ENCODE data around the gene TGFBR3. TPM values are rescaled to one million over a fixed set of nuclear protein-coding genes. Genes with fewer than 3 reads are reported as not detected.
A peak's percentile ranks its signal among the peaks of the same experiment; 100 is the strongest.

Gene TGFBR3
- total RNA-seq, 1 donor from 2014 or later, result 29.9 TPM

GRCh38 chr1:91706140-91706957, 179.6 kb downstream of the TGFBR3 start:
- Mint-ChIP-seq H3K27ac (no peak overlapping the region), H3K4me1 (ENCODE audit: low read depth) (peaks cover 37% of the 10 kb centered on the region), H3K9me3 (no peaks in the 10 kb centered on the region), H3K36me3 (ENCODE audit: low read depth) (peaks cover 74% of the 10 kb centered on the region), H3K27me3 (ENCODE audit: low read depth) (no peaks in the 10 kb centered on the region), H3K4me3 (ENCODE audit: low read depth) (no peak overlapping the region)
- intact Hi-C loops (cut with micrococcal nuclease), result no loop called here
- no peak for DNase-seq (ENCODE audit: low spot score)

- DNase-seq (ENCODE audit: low spot score), result no peak
- H3K27me3 Mint-ChIP-seq (ENCODE audit: low read depth), result no peaks in the 10 kb centered on the region
- peaks cover 69% of the 10 kb centered on the region for H3K36me3 Mint-ChIP-seq (ENCODE audit: low read depth)
- no peak overlapping the region for H3K4me3 Mint-ChIP-seq (ENCODE audit: low read depth)
- H3K9me3 Mint-ChIP-seq, result no peaks in the 10 kb centered on the region
- no peak overlapping the region for H3K27ac Mint-ChIP-seq
- intact Hi-C loops (cut with micrococcal nuclease), result no loop called here
- peaks cover 29% of the 10 kb centered on the region for H3K4me1 Mint-ChIP-seq (ENCODE audit: low read depth)
These were observed 181.2 kb downstream of the TGFBR3 start for GRCh38 chr1:91704746-91705145.

- no peak overlapping the region for H3K4me3 Mint-ChIP-seq (ENCODE audit: low read depth)
- no peak for DNase-seq (ENCODE audit: low spot score)
- peaks cover 71% of the 10 kb centered on the region for H3K36me3 Mint-ChIP-seq (ENCODE audit: low read depth)
- no peaks in the 10 kb centered on the region for H3K27me3 Mint-ChIP-seq (ENCODE audit: low read depth)
- no peaks in the 10 kb centered on the region for H3K9me3 Mint-ChIP-seq
- no peak overlapping the region for H3K27ac Mint-ChIP-seq
- intact Hi-C loops (cut with micrococcal nuclease), result no loop called here
- H3K4me1 Mint-ChIP-seq (ENCODE audit: low read depth), result peaks cover 36% of the 10 kb centered on the region
These were observed 182.9 kb downstream of the TGFBR3 start for GRCh38 chr1:91703095-91703494.

GRCh38 chr1:91701472-91701869, 184.5 kb downstream of the TGFBR3 start:
- Mint-ChIP-seq H3K36me3 (ENCODE audit: low read depth) (peaks cover 68% of the 10 kb centered on the region), H3K9me3 (no peaks in the 10 kb centered on the region), H3K4me3 (ENCODE audit: low read depth) (no peak overlapping the region), H3K27me3 (ENCODE audit: low read depth) (no peaks in the 10 kb centered on the region), H3K27ac (no peak overlapping the region), H3K4me1 (ENCODE audit: low read depth) (peaks cover 41% of the 10 kb centered on the region)
- intact Hi-C loops (cut with micrococcal nuclease), result no loop called here
- no peak for DNase-seq (ENCODE audit: low spot score)

GRCh38 chr1:91700771-91701471, 185.0 kb downstream of the TGFBR3 start:
- H3K36me3 Mint-ChIP-seq (ENCODE audit: low read depth), result peaks cover 68% of the 10 kb centered on the region

GRCh38 chr1:91700332-91700731, 185.6 kb downstream of the TGFBR3 start:
- Mint-ChIP-seq H3K4me3 (ENCODE audit: low read depth) (no peak overlapping the region), H3K36me3 (ENCODE audit: low read depth) (peaks cover 73% of the 10 kb centered on the region), H3K4me1 (ENCODE audit: low read depth) (peaks cover 50% of the 10 kb centered on the region), H3K27ac (no peak overlapping the region), H3K9me3 (no peaks in the 10 kb centered on the region), H3K27me3 (ENCODE audit: low read depth) (no peaks in the 10 kb centered on the region)
- intact Hi-C loops (cut with micrococcal nuclease), result no loop called here
- DNase-seq (ENCODE audit: low spot score), result no peak

More at GRCh38 chr1:91700771-91701471, 185.0 kb downstream of the TGFBR3 start:
- peaks cover 46% of the 10 kb centered on the region for H3K4me1 Mint-ChIP-seq (ENCODE audit: low read depth)
- intact Hi-C loops (cut with micrococcal nuclease), result no loop called here
- H3K27me3 Mint-ChIP-seq (ENCODE audit: low read depth), result no peaks in the 10 kb centered on the region
- DNase-seq (ENCODE audit: low spot score), result no peak
- no peaks in the 10 kb centered on the region for H3K9me3 Mint-ChIP-seq
- no peak overlapping the region for H3K27ac Mint-ChIP-seq
- no peak overlapping the region for H3K4me3 Mint-ChIP-seq (ENCODE audit: low read depth)

GRCh38 chr1:91699339-91699974, 186.5 kb downstream of the TGFBR3 start:
- Mint-ChIP-seq H3K4me3 (ENCODE audit: low read depth) (no peak overlapping the region), H3K9me3 (no peaks in the 10 kb centered on the region), H3K27me3 (ENCODE audit: low read depth) (no peaks in the 10 kb centered on the region), H3K27ac (peak overlapping the region; percentile 70), H3K36me3 (ENCODE audit: low read depth) (peaks cover 76% of the 10 kb centered on the region), H3K4me1 (ENCODE audit: low read depth) (peaks cover 55% of the 10 kb centered on the region)
- DNase-seq (ENCODE audit: low spot score), result no peak
- intact Hi-C loops (cut with micrococcal nuclease), result loop anchor here (5.0 kb wide), 1 partner anchor 107 kb away; no protein-coding TSS in a partner anchor

GRCh38 chr1:91697861-91698260, 188.1 kb downstream of the TGFBR3 start:
- intact Hi-C loops (cut with micrococcal nuclease), result loop anchor here (1.0 to 5.0 kb wide), 7 partner anchors 15 to 177 kb away; no protein-coding TSS in a partner anchor
- Mint-ChIP-seq H3K27me3 (ENCODE audit: low read depth) (no peaks in the 10 kb centered on the region), H3K27ac (peak overlapping the region; percentile 89), H3K4me3 (ENCODE audit: low read depth) (peak overlapping the region; percentile 61), H3K9me3 (no peaks in the 10 kb centered on the region), H3K4me1 (ENCODE audit: low read depth) (peaks cover 61% of the 10 kb centered on the region), H3K36me3 (ENCODE audit: low read depth) (peaks cover 76% of the 10 kb centered on the region)
- DNase-seq (ENCODE audit: low spot score), result no peak

- intact Hi-C loops (cut with micrococcal nuclease), result loop anchor here (1.0 to 5.0 kb wide), 7 partner anchors 16 to 176 kb away; no protein-coding TSS in a partner anchor
- peaks cover 80% of the 10 kb centered on the region for H3K36me3 Mint-ChIP-seq (ENCODE audit: low read depth)
- peak; percentile 73 for DNase-seq (ENCODE audit: low spot score)
- H3K4me3 Mint-ChIP-seq (ENCODE audit: low read depth), result peak overlapping the region; percentile 61
- peak overlapping the region; percentile 89 for H3K27ac Mint-ChIP-seq
- no peaks in the 10 kb centered on the region for H3K27me3 Mint-ChIP-seq (ENCODE audit: low read depth)
- H3K9me3 Mint-ChIP-seq, result no peaks in the 10 kb centered on the region
- H3K4me1 Mint-ChIP-seq (ENCODE audit: low read depth), result peaks cover 61% of the 10 kb centered on the region
These were observed 188.5 kb downstream of the TGFBR3 start for GRCh38 chr1:91697416-91697815.

GRCh38 chr1:91696321-91696720, 189.6 kb downstream of the TGFBR3 start:
- peaks cover 58% of the 10 kb centered on the region for H3K4me1 Mint-ChIP-seq (ENCODE audit: low read depth)
- no peaks in the 10 kb centered on the region for H3K9me3 Mint-ChIP-seq
- intact Hi-C loops (cut with micrococcal nuclease), result loop anchor here (5.0 kb wide), 1 partner anchor 104 kb away; no protein-coding TSS in a partner anchor
- H3K36me3 Mint-ChIP-seq (ENCODE audit: low read depth), result peaks cover 80% of the 10 kb centered on the region
- no peak for DNase-seq (ENCODE audit: low spot score)
- H3K4me3 Mint-ChIP-seq (ENCODE audit: low read depth), result no peak overlapping the region
- no peaks in the 10 kb centered on the region for H3K27me3 Mint-ChIP-seq (ENCODE audit: low read depth)
- no peak overlapping the region for H3K27ac Mint-ChIP-seq

GRCh38 chr1:91693557-91693956, 192.4 kb downstream of the TGFBR3 start:
- no peak overlapping the region for H3K4me3 Mint-ChIP-seq (ENCODE audit: low read depth)
- H3K27ac Mint-ChIP-seq, result no peak overlapping the region
- no peaks in the 10 kb centered on the region for H3K9me3 Mint-ChIP-seq
- intact Hi-C loops (cut with micrococcal nuclease), result no loop called here
- H3K36me3 Mint-ChIP-seq (ENCODE audit: low read depth), result peaks cover 76% of the 10 kb centered on the region
- no peak for DNase-seq (ENCODE audit: low spot score)
- H3K27me3 Mint-ChIP-seq (ENCODE audit: low read depth), result peaks cover 2% of the 10 kb centered on the region
- H3K4me1 Mint-ChIP-seq (ENCODE audit: low read depth), result peaks cover 45% of the 10 kb centered on the region

GRCh38 chr1:91691525-91691924, 194.4 kb downstream of the TGFBR3 start:
- Mint-ChIP-seq H3K36me3 (ENCODE audit: low read depth) (peaks cover 79% of the 10 kb centered on the region), H3K27ac (no peak overlapping the region), H3K4me3 (ENCODE audit: low read depth) (no peak overlapping the region), H3K27me3 (ENCODE audit: low read depth) (peaks cover 2% of the 10 kb centered on the region), H3K9me3 (no peaks in the 10 kb centered on the region), H3K4me1 (ENCODE audit: low read depth) (peaks cover 29% of the 10 kb centered on the region)
- no peak for DNase-seq (ENCODE audit: low spot score)
- intact Hi-C loops (cut with micrococcal nuclease), result no loop called here

Data from activated T-helper 2 cell treated with anti-CD3 and anti-CD28 coated beads, Interferon-gamma antibody, Interleukin-2, Interleukin-4, amounts not matched to agents 10 μg/mL and 5 μg/mL and 100 μg/mL, durations not matched to agents 14 hours and 24 hours and 36 hours (primary cell).